ENCODE results near the gene CTAGE1.

DNA sequence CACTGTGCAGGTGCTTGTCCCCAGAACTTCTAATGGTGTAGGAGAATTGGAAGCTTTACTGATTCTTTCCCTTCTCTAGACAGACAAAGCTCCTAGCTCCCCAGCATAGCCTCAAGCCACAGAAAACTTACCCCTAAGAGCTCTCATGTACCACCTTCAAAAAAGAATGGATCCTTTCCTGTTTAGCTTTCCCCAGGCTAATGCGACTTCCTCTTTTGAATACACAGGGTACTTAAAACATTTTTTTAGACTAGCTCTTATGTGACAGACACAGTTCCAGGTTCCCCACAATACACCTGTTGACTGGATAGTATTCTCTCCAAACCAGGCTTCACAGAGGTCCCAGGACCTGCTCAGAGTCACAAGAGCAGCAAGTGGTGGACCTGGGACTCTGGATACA, 8.3 kb downstream of the CTAGE1 start:
- no peak for TF ChIP-seq TCF12 (IDR thresholded peaks at IDR 0.05; ENCODE audit: low read depth)
- TF ChIP-seq, protein P1, sequence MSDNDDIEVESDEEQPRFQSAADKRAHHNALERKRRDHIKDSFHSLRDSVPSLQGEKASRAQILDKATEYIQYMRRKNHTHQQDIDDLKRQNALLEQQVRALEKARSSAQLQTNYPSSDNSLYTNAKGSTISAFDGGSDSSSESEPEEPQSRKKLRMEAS (IDR thresholded peaks at IDR 0.05), result no peak
- no peak for TF ChIP-seq CREB1 (IDR thresholded peaks at IDR 0.05; ENCODE audit: low read depth)
- no peak for TF ChIP-seq EP300 (IDR thresholded peaks at IDR 0.05; ENCODE audit: borderline replicate concordance)
- TF ChIP-seq, protein P2, sequence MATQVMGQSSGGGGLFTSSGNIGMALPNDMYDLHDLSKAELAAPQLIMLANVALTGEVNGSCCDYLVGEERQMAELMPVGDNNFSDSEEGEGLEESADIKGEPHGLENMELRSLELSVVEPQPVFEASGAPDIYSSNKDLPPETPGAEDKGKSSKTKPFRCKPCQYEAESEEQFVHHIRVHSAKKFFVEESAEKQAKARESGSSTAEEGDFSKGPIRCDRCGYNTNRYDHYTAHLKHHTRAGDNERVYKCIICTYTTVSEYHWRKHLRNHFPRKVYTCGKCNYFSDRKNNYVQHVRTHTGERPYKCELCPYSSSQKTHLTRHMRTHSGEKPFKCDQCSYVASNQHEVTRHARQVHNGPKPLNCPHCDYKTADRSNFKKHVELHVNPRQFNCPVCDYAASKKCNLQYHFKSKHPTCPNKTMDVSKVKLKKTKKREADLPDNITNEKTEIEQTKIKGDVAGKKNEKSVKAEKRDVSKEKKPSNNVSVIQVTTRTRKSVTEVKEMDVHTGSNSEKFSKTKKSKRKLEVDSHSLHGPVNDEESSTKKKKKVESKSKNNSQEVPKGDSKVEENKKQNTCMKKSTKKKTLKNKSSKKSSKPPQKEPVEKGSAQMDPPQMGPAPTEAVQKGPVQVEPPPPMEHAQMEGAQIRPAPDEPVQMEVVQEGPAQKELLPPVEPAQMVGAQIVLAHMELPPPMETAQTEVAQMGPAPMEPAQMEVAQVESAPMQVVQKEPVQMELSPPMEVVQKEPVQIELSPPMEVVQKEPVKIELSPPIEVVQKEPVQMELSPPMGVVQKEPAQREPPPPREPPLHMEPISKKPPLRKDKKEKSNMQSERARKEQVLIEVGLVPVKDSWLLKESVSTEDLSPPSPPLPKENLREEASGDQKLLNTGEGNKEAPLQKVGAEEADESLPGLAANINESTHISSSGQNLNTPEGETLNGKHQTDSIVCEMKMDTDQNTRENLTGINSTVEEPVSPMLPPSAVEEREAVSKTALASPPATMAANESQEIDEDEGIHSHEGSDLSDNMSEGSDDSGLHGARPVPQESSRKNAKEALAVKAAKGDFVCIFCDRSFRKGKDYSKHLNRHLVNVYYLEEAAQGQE (IDR thresholded peaks at IDR 0.05; ENCODE audit: low read depth), result no peak
- no peak for TF ChIP-seq RAD21 (IDR thresholded peaks at IDR 0.05; ENCODE audit: low read depth)
- no peak for TF ChIP-seq EGR1 (IDR thresholded peaks at IDR 0.05)
- TF ChIP-seq, protein P3, sequence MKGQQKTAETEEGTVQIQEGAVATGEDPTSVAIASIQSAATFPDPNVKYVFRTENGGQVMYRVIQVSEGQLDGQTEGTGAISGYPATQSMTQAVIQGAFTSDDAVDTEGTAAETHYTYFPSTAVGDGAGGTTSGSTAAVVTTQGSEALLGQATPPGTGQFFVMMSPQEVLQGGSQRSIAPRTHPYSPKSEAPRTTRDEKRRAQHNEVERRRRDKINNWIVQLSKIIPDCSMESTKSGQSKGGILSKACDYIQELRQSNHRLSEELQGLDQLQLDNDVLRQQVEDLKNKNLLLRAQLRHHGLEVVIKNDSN (IDR thresholded peaks at IDR 0.05), result no peak
- TF ChIP-seq CEBPB (IDR thresholded peaks at IDR 0.05), result no peak
- TF ChIP-seq NFIC (IDR thresholded peaks at IDR 0.05), result no peak
- no peak for TF ChIP-seq TAF1 (IDR thresholded peaks at IDR 0.05; ENCODE audit: low read depth)
- TF ChIP-seq YY1 (IDR thresholded peaks at IDR 0.05; ENCODE audit: low read depth), result no peak
- no peak for TF ChIP-seq ZBTB7A (IDR thresholded peaks at IDR 0.05; ENCODE audit: low read depth)
- TF ChIP-seq TEAD4 (IDR thresholded peaks at IDR 0.05), result no peak

Measured in Ishikawa (cell line).